ENCODE data around the gene DOCK2. TPM values are rescaled to one million over a fixed set of nuclear protein-coding genes. Genes with fewer than 3 reads are reported as not detected.

The DOCK2 gene
- total RNA-seq, 1 experiment from 2014 or later: 1.4 TPM

- BruUV-seq (replicated peaks): no TSS peak
- TF ChIP-seq POLR2AphosphoS5 (IDR thresholded peaks at IDR 0.05; ENCODE audit: low read depth, low read length) (no peak), SIN3A (IDR thresholded peaks at IDR 0.05; ENCODE audit: borderline replicate concordance, insufficient read depth, low read depth, low read length) (no peak), REST (IDR thresholded peaks at IDR 0.05; ENCODE audit: insufficient read depth in 1 of 2, low read depth in 2 of 2, low read length in 1 of 2) (no peak), CTCF (IDR thresholded peaks at IDR 0.05) (no peak), TCF7L2 (IDR thresholded peaks at IDR 0.05; ENCODE audit: low read depth, low read length) (no peak)
- POLR2A ChIA-PET: no interaction called here
- Histone ChIP-seq H3K27me3 (ENCODE audit: control insufficient read depth, insufficient read depth, low read length) (no peaks in the 10 kb centered on the region), H3K4me1 (ENCODE audit: control insufficient read depth, insufficient read depth, low read length) (no peaks in the 10 kb centered on the region), H3K9me3 (ENCODE audit: control insufficient read depth, insufficient read depth, low read depth, low read length) (no peaks in the 10 kb centered on the region), H3K27ac (ENCODE audit: low read length) (no peak overlapping the region), H3K4me3 (ENCODE audit: low read depth in 2 of 2, low read length in 2 of 2) (no peak overlapping the region), H3K36me3 (ENCODE audit: control insufficient read depth, insufficient read depth, low read length) (no peaks in the 10 kb centered on the region)
- DNase-seq (ENCODE audit: low read depth, low spot score) (no peak), ATAC-seq (no peak)
- intact Hi-C loops (cut with micrococcal nuclease; ENCODE audit: unreplicated experiment): no loop called here
- in situ Hi-C loops (cut with HindIII; ENCODE audit: low pct_unique_long_range_greater_than_20kb, low sequenced_read_pairs): no loop called here
- CTCF ChIA-PET: no interaction called here
Observed at GRCh38 chr5:169717288-169717687, 80.2 kb downstream of the DOCK2 start.

GRCh38 chr5:169719360-169720314 lies 82.6 kb downstream of the DOCK2 start:
- Histone ChIP-seq H3K27ac (ENCODE audit: low read length) (no peak overlapping the region), H3K4me1 (ENCODE audit: control insufficient read depth, insufficient read depth, low read length) (no peaks in the 10 kb centered on the region), H3K4me3 (ENCODE audit: low read depth in 2 of 2, low read length in 2 of 2) (no peak overlapping the region), H3K27me3 (ENCODE audit: control insufficient read depth, insufficient read depth, low read length) (no peaks in the 10 kb centered on the region), H3K9me3 (ENCODE audit: control insufficient read depth, insufficient read depth, low read depth, low read length) (no peaks in the 10 kb centered on the region), H3K36me3 (ENCODE audit: control insufficient read depth, insufficient read depth, low read length) (no peaks in the 10 kb centered on the region)
- no peak for DNase-seq (ENCODE audit: low read depth, low spot score)
- ATAC-seq: no peak
- in situ Hi-C loops (cut with HindIII; ENCODE audit: low pct_unique_long_range_greater_than_20kb, low sequenced_read_pairs): no loop called here
- intact Hi-C loops (cut with micrococcal nuclease; ENCODE audit: unreplicated experiment): no loop called here
- POLR2A ChIA-PET: no interaction called here
- no TSS peak for BruUV-seq (replicated peaks)
- TF ChIP-seq SIN3A (IDR thresholded peaks at IDR 0.05; ENCODE audit: borderline replicate concordance, insufficient read depth, low read depth, low read length): no peak
- no peak for TF ChIP-seq CTCF (IDR thresholded peaks at IDR 0.05)
- TF ChIP-seq TCF7L2 (IDR thresholded peaks at IDR 0.05; ENCODE audit: low read depth, low read length): no peak
- no peak for TF ChIP-seq REST (IDR thresholded peaks at IDR 0.05; ENCODE audit: insufficient read depth in 1 of 2, low read depth in 2 of 2, low read length in 1 of 2)
- no peak for TF ChIP-seq POLR2AphosphoS5 (IDR thresholded peaks at IDR 0.05; ENCODE audit: low read depth, low read length)
- CTCF ChIA-PET: no interaction called here
